Sigmoid colon (tissue), 7 donors: ENCODE measurements around the gene PEX14. TPM values are rescaled to one million over a fixed set of nuclear protein-coding genes. Genes with fewer than 3 reads are reported as not detected.

Experiments
- DNase-seq: peaks from one replicate; pipeline ENCODE4 v3.0.0-alpha.2; 2019
- H3K27ac ChIP-seq, 4 donors: fragments of 200-600 bp; sonication (generic); one replicate each; pipeline ENCODE4 v1.5.1; 2016 to 2019; ENCODE audit warnings: mild to moderate bottlenecking in 1 of 4
- H3K27me3 ChIP-seq, 3 donors: fragments of 200-600 bp; sonication (generic); one replicate each; pipeline ENCODE4 v1.5.1; 2019; ENCODE audit warnings: mild to moderate bottlenecking in 1 of 3
- H3K36me3 ChIP-seq, 4 donors: fragments of 200-600 bp; sonication (generic); one replicate each; pipeline ENCODE4 v1.5.1; 2016 to 2019
- H3K4me1 ChIP-seq, 4 donors: fragments of 200-600 bp; sonication (generic); one replicate each; pipeline ENCODE4 v1.5.1; 2017 to 2019
- H3K4me3 ChIP-seq, 4 donors: fragments of 200-600 bp; sonication (generic); one replicate each; pipeline ENCODE4 v1.5.1; 2017 to 2019; ENCODE audit warnings: mild to moderate bottlenecking in 2 of 4, moderate library complexity in 1 of 4
- H3K9me3 ChIP-seq, 4 donors: fragments of 200-600 bp in 3 of 4; sonication (generic) in 3 of 4; one replicate each; pipeline versions ENCODE4 v1.5.1 to v1.6.1; 2013 to 2019
- EP300 ChIP-seq, 4 donors: sonication (generic); formaldehyde crosslinking; IDR thresholded peaks; one replicate each; pipeline ENCODE4 v1.6.1; 2017; ENCODE audit warnings: antibody characterized with exemption in 4 of 4
- POLR2A ChIP-seq, 2 donors: fragments of 450-650 bp; IDR thresholded peaks; one replicate each; pipeline ENCODE4 v1.6.1; 2016; ENCODE audit warnings: antibody characterized with exemption in 2 of 2, mild to moderate bottlenecking in 2 of 2, moderate library complexity in 2 of 2
- POLR2AphosphoS5 ChIP-seq, 4 donors: sonication (generic); formaldehyde crosslinking; IDR thresholded peaks; one replicate each; pipeline ENCODE4 v1.6.1; 2017; ENCODE audit warnings: antibody characterized with exemption in 4 of 4
- WGBS, 2 donors: extraction: QIAGEN DNeasy Blood & Tissue Kit; methylation state at CpG; one replicate each; pipeline ENCODE4 v1.1.7; 2013; 5-methylcytosine and 5-hydroxymethylcytosine counted together
- intact Hi-C: fragments of 100-400 bp; cut with DNase I; formaldehyde crosslinking; loops from one replicate; pipeline ENCODE4 v1.15.1; 2023
- polyA plus RNA-seq, 3 donors: library from polyadenylated mRNA; stranded (reverse); fragments of 200-250 nt; gene quantifications; one replicate each; pipeline ENCODE4 v1.2.3, GENCODE V29; 2013
- total RNA-seq, 4 donors: library from RNA; depleted of rRNA; stranded (reverse); fragments of >200 nt; gene quantifications; one replicate each; pipeline ENCODE4 v1.1.0, GENCODE V29; 2016
- TF ChIP-seq, protein P1 (sequence below), 4 experiments: fragments of 450-650 bp in 3 of 4; fragments of 200-600 bp in 1 of 4; IDR thresholded peaks; one replicate each; pipeline ENCODE4 v1.5.1; 2016 to 2019; ENCODE audit warnings: antibody characterized with exemption in 4 of 4, mild to moderate bottlenecking in 3 of 4, moderate library complexity in 2 of 4
- donor health status: healthy with polysubstance abuse.
- donor health status: Bipolar disorder and iron deficiency.
- donor health status: healthy.

The PEX14 gene
- total and polyA plus RNA-seq, 7 donors, result 8.3 to 23.3 (median 14.4) TPM

GRCh38 chr1:10549904-10550664 is 75.3 kb downstream of the PEX14 start:
- Histone ChIP-seq H3K4me3 (no peak overlapping the region), H3K36me3 (no peaks in the 10 kb centered on the region), H3K27me3 (no peaks in the 10 kb centered on the region), H3K27ac (no peak overlapping the region), H3K9me3 (no peaks in the 10 kb centered on the region), H3K4me1 (no peaks in the 10 kb centered on the region)
- no peak for DNase-seq
- intact Hi-C loops, result no loop called here
- TF ChIP-seq POLR2AphosphoS5 (IDR thresholded peaks at IDR 0.05), result no peak
- TF ChIP-seq, protein P1, sequence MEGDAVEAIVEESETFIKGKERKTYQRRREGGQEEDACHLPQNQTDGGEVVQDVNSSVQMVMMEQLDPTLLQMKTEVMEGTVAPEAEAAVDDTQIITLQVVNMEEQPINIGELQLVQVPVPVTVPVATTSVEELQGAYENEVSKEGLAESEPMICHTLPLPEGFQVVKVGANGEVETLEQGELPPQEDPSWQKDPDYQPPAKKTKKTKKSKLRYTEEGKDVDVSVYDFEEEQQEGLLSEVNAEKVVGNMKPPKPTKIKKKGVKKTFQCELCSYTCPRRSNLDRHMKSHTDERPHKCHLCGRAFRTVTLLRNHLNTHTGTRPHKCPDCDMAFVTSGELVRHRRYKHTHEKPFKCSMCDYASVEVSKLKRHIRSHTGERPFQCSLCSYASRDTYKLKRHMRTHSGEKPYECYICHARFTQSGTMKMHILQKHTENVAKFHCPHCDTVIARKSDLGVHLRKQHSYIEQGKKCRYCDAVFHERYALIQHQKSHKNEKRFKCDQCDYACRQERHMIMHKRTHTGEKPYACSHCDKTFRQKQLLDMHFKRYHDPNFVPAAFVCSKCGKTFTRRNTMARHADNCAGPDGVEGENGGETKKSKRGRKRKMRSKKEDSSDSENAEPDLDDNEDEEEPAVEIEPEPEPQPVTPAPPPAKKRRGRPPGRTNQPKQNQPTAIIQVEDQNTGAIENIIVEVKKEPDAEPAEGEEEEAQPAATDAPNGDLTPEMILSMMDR (IDR thresholded peaks at IDR 0.05), result no peak
- TF ChIP-seq POLR2A (IDR thresholded peaks at IDR 0.05), result no peak
- TF ChIP-seq EP300 (IDR thresholded peaks at IDR 0.05), result no peak
- 74 to 89% methylated on average over 2 of the region's 2 CpGs for WGBS, 2 donors

- intact Hi-C loops, result no loop called here
- H3K9me3 ChIP-seq, result no peaks in the 10 kb centered on the region
- DNase-seq, result no peak
- H3K27me3 ChIP-seq, result no peaks in the 10 kb centered on the region
- no peak overlapping the region for H3K4me3 ChIP-seq
- no peaks in the 10 kb centered on the region for H3K4me1 ChIP-seq
- TF ChIP-seq POLR2AphosphoS5 (IDR thresholded peaks at IDR 0.05), result no peak
- TF ChIP-seq, protein P1 (IDR thresholded peaks at IDR 0.05), result no peak
- no peak for TF ChIP-seq EP300 (IDR thresholded peaks at IDR 0.05)
- no peak for TF ChIP-seq POLR2A (IDR thresholded peaks at IDR 0.05)
- no peaks in the 10 kb centered on the region for H3K36me3 ChIP-seq
- H3K27ac ChIP-seq, result no peak overlapping the region
- 86 to 94% methylated on average over 10 of the region's 10 CpGs for WGBS, 2 donors
Observed at GRCh38 chr1:10553118-10553517, 78.4 kb downstream of the PEX14 start.

- H3K4me3 ChIP-seq, result no peak overlapping the region
- H3K27ac ChIP-seq, result no peak overlapping the region
- H3K9me3 ChIP-seq, result no peaks in the 10 kb centered on the region
- TF ChIP-seq, protein P1 (IDR thresholded peaks at IDR 0.05), result no peak
- TF ChIP-seq POLR2AphosphoS5 (IDR thresholded peaks at IDR 0.05) (no peak), POLR2A (IDR thresholded peaks at IDR 0.05) (no peak), EP300 (IDR thresholded peaks at IDR 0.05) (no peak)
- H3K27me3 ChIP-seq, result no peaks in the 10 kb centered on the region
- intact Hi-C loops, result no loop called here
- H3K36me3 ChIP-seq, result no peaks in the 10 kb centered on the region
- WGBS, 2 donors, result 83 to 87% methylated on average over 20 of the region's 20 CpGs
- no peak for DNase-seq
- H3K4me1 ChIP-seq, result no peaks in the 10 kb centered on the region
Observed at GRCh38 chr1:10555635-10556429, 81.1 kb downstream of the PEX14 start.

GRCh38 chr1:10556430-10557005 is 81.8 kb downstream of the PEX14 start:
- Histone ChIP-seq H3K4me1 (no peaks in the 10 kb centered on the region), H3K36me3 (no peaks in the 10 kb centered on the region), H3K27me3 (no peaks in the 10 kb centered on the region), H3K27ac (no peak overlapping the region), H3K9me3 (no peaks in the 10 kb centered on the region), H3K4me3 (no peak overlapping the region)
- no peak for DNase-seq
- intact Hi-C loops, result no loop called here
- WGBS, 2 donors, result 91 to 94% methylated on average over 9 of the region's 9 CpGs
- no peak for TF ChIP-seq POLR2AphosphoS5 (IDR thresholded peaks at IDR 0.05)
- TF ChIP-seq, protein P1 (IDR thresholded peaks at IDR 0.05), result no peak
- no peak for TF ChIP-seq POLR2A (IDR thresholded peaks at IDR 0.05)
- no peak for TF ChIP-seq EP300 (IDR thresholded peaks at IDR 0.05)
